ENCODE data around the gene CCDC14.
"Not testable (repeated sequence)": the region's sequence is repeated elsewhere in the genome, so short reads cannot be mapped to it uniquely, and the experiment has no call there.

CCDC14 gene

GRCh38 chr3:123899300-123899865, 61.6 kb downstream of the CCDC14 start:
- DNase-seq (ENCODE audit: low spot score): no peak

GRCh38 chr3:123893012-123893411, 68.0 kb downstream of the CCDC14 start:
- no peak for DNase-seq (ENCODE audit: low spot score)

GRCh38 chr3:123892195-123892594, 68.8 kb downstream of the CCDC14 start:
- no peak for DNase-seq (ENCODE audit: low spot score)

- not testable (repeated sequence) for DNase-seq (ENCODE audit: low spot score)
Observed at GRCh38 chr3:123890991-123891390, 70.0 kb downstream of the CCDC14 start.

GRCh38 chr3:123890162-123890561, 70.9 kb downstream of the CCDC14 start:
- DNase-seq (ENCODE audit: low spot score): not testable (repeated sequence)

- DNase-seq (ENCODE audit: low spot score): no peak
Observed at GRCh38 chr3:123884993-123885392, 76.0 kb downstream of the CCDC14 start.

GRCh38 chr3:123884203-123884831, 76.7 kb downstream of the CCDC14 start, which contains the start of gene MYLK:
TSS of gene MYLK (minus strand) at chr3:123884332. CDS start at chr3:123793841, 90,491 bp downstream.
- DNase-seq (ENCODE audit: low spot score): peak; percentile 94

- peak; percentile 34 for DNase-seq (ENCODE audit: low spot score)
Observed at GRCh38 chr3:123883701-123884202, 77.3 kb downstream of the CCDC14 start.

GRCh38 chr3:123883111-123883510, 77.9 kb downstream of the CCDC14 start:
- DNase-seq (ENCODE audit: low spot score): no peak

- no peak for DNase-seq (ENCODE audit: low spot score)
Observed at GRCh38 chr3:123881771-123882170, 79.3 kb downstream of the CCDC14 start.

GRCh38 chr3:123880998-123881561, 79.9 kb downstream of the CCDC14 start:
- DNase-seq (ENCODE audit: low spot score): peak; percentile 42

- no peak for DNase-seq (ENCODE audit: low spot score)
Observed at GRCh38 chr3:123878807-123879206, 82.2 kb downstream of the CCDC14 start.

- DNase-seq (ENCODE audit: low spot score): no peak
Observed at GRCh38 chr3:123877965-123878364, 83.1 kb downstream of the CCDC14 start.

GRCh38 chr3:123877466-123877865, 83.6 kb downstream of the CCDC14 start:
- no peak for DNase-seq (ENCODE audit: low spot score)

GRCh38 chr3:123876858-123877257, 84.2 kb downstream of the CCDC14 start:
- DNase-seq (ENCODE audit: low spot score): no peak

- DNase-seq (ENCODE audit: low spot score): no peak
Observed at GRCh38 chr3:123872621-123873020, 88.4 kb downstream of the CCDC14 start.

- DNase-seq (ENCODE audit: low spot score): no peak
Observed at GRCh38 chr3:123871946-123872345, 89.1 kb downstream of the CCDC14 start.

- DNase-seq (ENCODE audit: low spot score): peak; percentile 69
Observed at GRCh38 chr3:123870033-123870432, 91.0 kb downstream of the CCDC14 start.

- DNase-seq (ENCODE audit: low spot score): no peak
Observed at GRCh38 chr3:123869165-123869564, 91.9 kb downstream of the CCDC14 start.

- DNase-seq (ENCODE audit: low spot score): no peak
Observed at GRCh38 chr3:123864706-123865105, 96.3 kb downstream of the CCDC14 start.

Data from AG08396 (cell line).